Spleen (tissue), 11 donors: Measurements from ENCODE around the gene SDR39U1. TPM values are rescaled to one million over a fixed set of nuclear protein-coding genes. Genes with fewer than 3 reads are reported as not detected.

Experiments
- DNase-seq: peaks from one replicate; pipeline ENCODE4 v3.0.0-alpha.2; 2020
- H3K27ac ChIP-seq, 8 donors: fragments of 200-600 bp; sonication (generic) in 7 of 8; 1 replicate in 4 of 8; 2 replicates in 4 of 8; pipeline versions ENCODE4 v1.5.0 to v1.8.0; 2016 to 2021; ENCODE audit warnings: inconsistent platforms in 4 of 8, mild to moderate bottlenecking in 4 of 8, moderate library complexity in 1 of 8
- H3K27me3 ChIP-seq, 7 donors: fragments of 200-600 bp; sonication (generic) in 6 of 7; replicated peaks in 1 of 7; 1 replicate in 4 of 7; 2 replicates in 3 of 7; pipeline versions ENCODE4 v1.5.0 to v1.8.0; 2016 to 2021; ENCODE audit warnings: inconsistent platforms in 3 of 7, mild to moderate bottlenecking in 1 of 7
- H3K36me3 ChIP-seq, 6 donors: fragments of 200-600 bp; sonication (generic) in 5 of 6; 1 replicate in 4 of 6; 2 replicates in 2 of 6; pipeline versions ENCODE4 v1.5.0 to v1.8.0; 2016 to 2021; ENCODE audit warnings: inconsistent platforms in 2 of 6
- H3K4me1 ChIP-seq, 6 donors: fragments of 200-600 bp; sonication (generic) in 5 of 6; 1 replicate in 3 of 6; 2 replicates in 3 of 6; pipeline versions ENCODE4 v1.5.0 to v1.8.0; 2016 to 2021; ENCODE audit warnings: inconsistent platforms in 3 of 6
- H3K4me3 ChIP-seq, 8 donors: fragments of 200-600 bp; sonication (generic) in 7 of 8; 1 replicate in 4 of 8; 2 replicates in 4 of 8; pipeline versions ENCODE4 v1.5.0 to v1.8.0; 2016 to 2021; ENCODE audit warnings: inconsistent platforms in 4 of 8, mild to moderate bottlenecking in 4 of 8, moderate library complexity in 2 of 8
- H3K9me3 ChIP-seq, 8 donors: fragments of 200-600 bp; sonication (generic) in 7 of 8; 1 replicate in 4 of 8; 2 replicates in 4 of 8; pipeline versions ENCODE4 v1.5.0 to v1.8.0; 2016 to 2021; ENCODE audit warnings: inconsistent platforms in 4 of 8
- CTCF ChIP-seq, 11 experiments: fragments of 200-600 bp in 7 of 11; fragments of 450-650 bp in 4 of 11; sonication (generic) in 4 of 11; IDR thresholded peaks in 8 of 11; conservative IDR thresholded peaks in 3 of 11; 1 replicate in 7 of 11; 2 replicates in 4 of 11; pipeline versions ENCODE4 v1.4.0 to v1.8.0; 2016 to 2021; ENCODE audit warnings: antibody characterized with exemption in 11 of 11, inconsistent platforms in 4 of 11, mild to moderate bottlenecking in 1 of 11
- POLR2A ChIP-seq, 3 donors: fragments of 450-650 bp; IDR thresholded peaks; one replicate each; pipeline ENCODE4 v1.5.1; 2017; ENCODE audit warnings: antibody characterized with exemption in 3 of 3, mild to moderate bottlenecking in 1 of 3
- POLR2AphosphoS5 ChIP-seq, 3 donors: sonication (generic); formaldehyde crosslinking; IDR thresholded peaks; one replicate each; pipeline ENCODE4 v1.5.1; 2017; ENCODE audit warnings: antibody characterized with exemption in 3 of 3
- WGBS, 5 donors: extraction: QIAGEN DNeasy Blood & Tissue Kit in 3 of 5; methylation state at CpG; one replicate each; pipeline versions ENCODE4 v1.1.5 to v1.1.7; 2013 to 2018; 5-methylcytosine and 5-hydroxymethylcytosine counted together
- intact Hi-C: fragments of 100-400 bp; cut with DNase I; formaldehyde crosslinking; loops from one replicate; pipeline ENCODE4 v1.15.0; 2023; ENCODE audit warnings: low total_unique reads
- polyA plus RNA-seq, 3 donors: library from polyadenylated mRNA; stranded (reverse); fragments of 200-250 nt; gene quantifications; one replicate each; pipeline ENCODE4 v1.2.1, GENCODE V29; 2013
- total RNA-seq, 7 donors: library from RNA; depleted of rRNA in 3 of 7; stranded (reverse); fragments of >200 nt in 3 of 7; fragmentation: NEBNext Ultra II Directional in 4 of 7; extraction: Animal tissue kit (Norgen Biotek cat#: 25700) in 4 of 7; gene quantifications; one replicate each; pipeline versions ENCODE4 v1.1.0 to v1.2.1, GENCODE V29; 2016 to 2021
- donor health status: healthy with polysubstance abuse.
- donor health status: DM: no; HTN: no; CAD: no; lungs with moderate emphysema.
- donor health status: DM: no; HTN: no; CAD: no.
- donor health status: Bipolar disorder and iron deficiency.
- donor health status: healthy.
- donor health status: DM: no; HTN: no; CAD: no.
- donor health status: DM: yes; HTN: yes; CAD: no.

Gene SDR39U1
- total and polyA plus RNA-seq, 10 donors: 48.2 to 146 (median 68.4) TPM

DNA sequence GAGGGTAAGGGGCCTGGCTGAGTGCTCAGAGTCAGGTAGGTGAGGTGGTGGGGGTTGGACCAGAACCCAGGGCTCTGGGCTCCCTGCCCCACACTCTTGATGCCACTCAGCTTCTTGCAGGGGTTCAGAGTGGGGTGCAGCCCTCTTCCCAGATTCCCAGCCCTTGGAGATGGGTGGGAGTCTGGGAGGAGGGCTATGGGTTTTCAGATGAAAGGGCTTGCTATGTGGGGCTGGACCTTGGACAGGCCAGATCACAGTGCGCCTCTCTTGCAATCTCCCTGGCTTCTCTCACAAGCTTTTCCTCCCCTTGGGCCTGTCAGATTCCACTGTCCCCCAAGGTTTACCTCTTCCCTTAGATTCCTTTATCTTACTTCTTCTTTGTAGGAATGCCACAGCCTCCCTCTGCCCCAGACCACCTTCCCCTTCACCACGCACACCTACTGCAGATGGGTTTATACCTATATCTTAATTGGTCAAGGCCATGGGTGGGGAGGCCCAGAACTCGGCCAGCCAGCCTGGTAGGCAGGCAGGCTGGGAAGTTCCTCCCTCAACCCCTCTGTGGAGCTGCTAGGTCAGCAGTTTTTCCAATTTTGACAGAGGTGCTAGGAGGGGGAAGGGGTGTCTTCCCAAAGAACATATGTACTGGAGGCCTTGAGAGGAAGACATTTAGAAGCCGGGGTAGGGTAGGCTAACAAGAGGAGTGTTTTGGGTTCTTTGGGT is 42.4 kb downstream of the SDR39U1 start:
- WGBS, 5 donors: 56 to 62% (median 57%) methylated on average over 4 of the region's 4 CpGs
- H3K4me3 ChIP-seq: peak overlapping the region in 5 of 8 donors; percentile 43 to 81 (median 53)

GRCh38 chr14:24399447-24399822 is 43.1 kb downstream of the SDR39U1 start:
- H3K27ac ChIP-seq: peak overlapping the region in 7 of 8 donors; percentile 41 to 78 (median 67)
- TF ChIP-seq POLR2AphosphoS5 (IDR thresholded peaks at IDR 0.05) (no peak), POLR2A (IDR thresholded peaks at IDR 0.05) (no peak), CTCF (IDR thresholded peaks at IDR 0.05 in 8 of 11, conservative IDR thresholded peaks at IDR 0.05 in 3 of 11) (no peak)
- WGBS, 5 donors: 20 to 31% (median 25%) methylated on average over 8 of the region's 8 CpGs
- peaks cover 14 to 48% (median 28%) of the 10 kb centered on the region in 6 donors for H3K4me1 ChIP-seq
- H3K27me3 ChIP-seq: peaks cover 0 to 20% (median 0%) of the 10 kb centered on the region in 7 donors
- peak overlapping the region; percentile 43 to 81 (median 52) for H3K4me3 ChIP-seq
- DNase-seq: no peak
- H3K9me3 ChIP-seq: no peaks in the 10 kb centered on the region
- H3K36me3 ChIP-seq: no peaks in the 10 kb centered on the region
- intact Hi-C loops: no loop called here

More for the DNA sequence above, 42.4 kb downstream of the SDR39U1 start:
- Histone ChIP-seq H3K36me3 (no peaks in the 10 kb centered on the region), H3K27me3 (peaks cover 0 to 20% (median 0%) of the 10 kb centered on the region in 7 donors), H3K27ac (peak overlapping the region in 4 of 8 donors; percentile 67 to 78 (median 72)), H3K9me3 (no peaks in the 10 kb centered on the region), H3K4me1 (peaks cover 14 to 48% (median 28%) of the 10 kb centered on the region in 6 donors)
- TF ChIP-seq POLR2AphosphoS5 (IDR thresholded peaks at IDR 0.05) (no peak), POLR2A (IDR thresholded peaks at IDR 0.05) (no peak), CTCF (IDR thresholded peaks at IDR 0.05 in 8 of 11, conservative IDR thresholded peaks at IDR 0.05 in 3 of 11) (no peak)
- DNase-seq: no peak
- intact Hi-C loops: no loop called here

DNA sequence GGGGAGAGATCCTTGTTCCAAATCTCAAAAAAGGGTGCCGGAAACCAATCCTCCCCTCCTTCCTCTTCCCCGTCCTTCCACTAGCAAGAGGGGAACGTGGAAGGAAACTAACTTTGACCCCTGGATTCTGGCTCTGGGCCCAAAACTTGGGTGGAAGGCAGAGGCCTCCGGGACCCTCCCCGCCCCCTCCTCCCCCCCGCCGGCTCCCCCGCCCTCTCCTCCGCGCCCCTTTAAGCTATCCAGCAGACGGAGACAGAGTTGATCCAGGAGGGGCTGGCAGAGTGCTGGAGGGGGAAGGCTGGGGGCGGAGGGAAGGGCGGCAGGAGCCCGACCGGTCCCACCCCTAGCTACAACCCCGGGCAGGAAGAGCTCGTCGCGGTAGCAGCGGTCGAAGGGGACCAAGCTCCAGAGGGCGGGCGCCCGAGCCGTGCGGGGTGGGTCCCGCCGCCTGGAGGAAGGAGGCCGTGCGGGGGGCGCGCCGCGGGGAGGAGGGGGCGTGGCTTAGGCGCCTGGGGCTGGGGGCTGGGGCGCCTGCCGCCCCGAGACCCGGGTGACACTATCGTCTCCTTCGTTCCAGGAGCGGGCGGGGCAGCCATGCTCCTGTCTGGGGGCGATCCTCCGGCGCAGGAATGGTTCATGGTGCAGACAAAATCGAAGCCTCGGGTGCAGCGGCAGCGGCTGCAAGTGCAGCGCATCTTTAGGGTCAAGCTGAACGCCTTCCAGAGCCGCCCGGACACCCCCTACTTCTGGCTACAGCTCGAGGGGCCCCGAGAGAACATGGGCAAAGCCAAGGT is 43.7 kb downstream of the SDR39U1 start, which contains the start of gene NYNRIN:
Gene NYNRIN (plus strand): TSS at position 351 of the 794 bp plus-strand sequence. CDS start 244 bp downstream, at position 595.
- Histone ChIP-seq H3K4me3 (peak within 1 kb of the TSS; percentile 43 to 81 (median 52)), H3K4me1 (peaks cover 14 to 48% (median 28%) of the 10 kb centered on the region in 6 donors), H3K9me3 (no peaks in the 10 kb centered on the region), H3K36me3 (no peaks in the 10 kb centered on the region), H3K27me3 (peaks cover 0 to 20% (median 0%) of the 10 kb centered on the region in 7 donors), H3K27ac (peak within 1 kb of the TSS in 7 of 8 donors; percentile 41 to 78 (median 67))
- 2 to 9% (median 3%) methylated on average over 15 to 54 of the region's 57 CpGs for WGBS, 5 donors
- intact Hi-C loops: no loop called here
- DNase-seq: peak; percentile 85
- TF ChIP-seq POLR2AphosphoS5 (IDR thresholded peaks at IDR 0.05) (peak; percentile 62 to 83 (median 76)), POLR2A (IDR thresholded peaks at IDR 0.05) (no peak)

- intact Hi-C loops: no loop called here
Measured at GRCh38 chr14:24398293-24398652, 44.3 kb downstream of the SDR39U1 start.

More at GRCh38 chr14:24398293-24398652, 44.3 kb downstream of the SDR39U1 start:
- Histone ChIP-seq H3K27ac (peak overlapping the region in 7 of 8 donors; percentile 41 to 78 (median 67)), H3K4me3 (peak overlapping the region in 5 of 8 donors; percentile 51 to 81 (median 53)), H3K4me1 (peaks cover 14 to 48% (median 25%) of the 10 kb centered on the region in 6 donors), H3K36me3 (no peaks in the 10 kb centered on the region), H3K27me3 (peaks cover 0 to 20% (median 0%) of the 10 kb centered on the region in 7 donors), H3K9me3 (no peaks in the 10 kb centered on the region)
- 21 to 55% (median 26%) methylated on average over 7 of the region's 7 CpGs for WGBS, 5 donors
- TF ChIP-seq POLR2AphosphoS5 (IDR thresholded peaks at IDR 0.05): no peak
- no peak for TF ChIP-seq CTCF (IDR thresholded peaks at IDR 0.05 in 8 of 11, conservative IDR thresholded peaks at IDR 0.05 in 3 of 11)
- TF ChIP-seq POLR2A (IDR thresholded peaks at IDR 0.05): no peak
- no peak for DNase-seq
